IMR-90 (cell line): ENCODE results near the gene KY. TPM values are rescaled to one million over a fixed set of nuclear protein-coding genes. Genes with fewer than 3 reads are reported as not detected.

ENCODE experiments used
- ATAC-seq: fragments of 200-7000 bp; cut with Tn5 transposase; 2 replicates; pipeline ENCODE4 v1.9.1; 2020; ENCODE audit warnings: low read depth, mild to moderate bottlenecking, moderate library complexity
- BruUV-seq: library from RNA; stranded (reverse); fragments of 400-500 nt; replicated peaks from 2 replicates; lab custom pipeline; 2021; lab: Mats Ljungman, UMichigan
- CTCF ChIA-PET: fragments of 300-600 bp; formaldehyde crosslinking; extraction: SDS; loops from one replicate; lab custom pipeline; 2021; ENCODE audit warnings: antibody characterized with exemption; lab: Yijun Ruan, JAX
- POLR2A ChIA-PET: fragments of 300-600 bp; sonication (Branson Sonifier 250); formaldehyde crosslinking; loops from one replicate; lab custom pipeline; 2022; ENCODE audit warnings: antibody characterized with exemption; ENCODE audit not compliant: unreplicated experiment; lab: Charles Lee
- DNase-seq: peaks from one replicate; pipeline ENCODE4 v3.0.0; 2013
- H2AFZ ChIP-seq: replicated peaks from 2 replicates; pipeline ENCODE3; 2013; ENCODE audit warnings: low read length, mild to moderate bottlenecking; ENCODE audit not compliant: poor library complexity
- H2AK5ac ChIP-seq: 2 replicates; pipeline ENCODE4 v1.6.1; 2013; ENCODE audit warnings: low read depth, low read length, inconsistent platforms
- H2AK9ac ChIP-seq: replicated peaks from 2 replicates; pipeline ENCODE3; 2013; ENCODE audit warnings: mild to moderate bottlenecking, low read depth, low read length, moderate library complexity; ENCODE audit not compliant: poor library complexity
- H2BK120ac ChIP-seq: 2 replicates; pipeline ENCODE4 v1.6.1; 2013; ENCODE audit warnings: low read depth, low read length, inconsistent platforms
- H2BK15ac ChIP-seq: 3 replicates; pipeline ENCODE4 v1.6.1; 2013; ENCODE audit warnings: low read depth, low read length, inconsistent platforms
- H2BK20ac ChIP-seq: 2 replicates; pipeline ENCODE4 v1.6.1; 2013; ENCODE audit warnings: low read depth, mild to moderate bottlenecking, inconsistent platforms, low read length, moderate library complexity
- H2BK5ac ChIP-seq: 2 replicates; pipeline ENCODE4 v1.6.1; 2013; ENCODE audit warnings: mild to moderate bottlenecking, low read depth, low read length, inconsistent platforms; ENCODE audit not compliant: poor library complexity, severe bottlenecking
- H3K14ac ChIP-seq: replicated peaks from 2 replicates; pipeline ENCODE4 v1.6.1; 2013; ENCODE audit warnings: low read depth, low read length, inconsistent platforms
- H3K18ac ChIP-seq: 2 replicates; pipeline ENCODE4 v1.6.1; 2013; ENCODE audit warnings: low read depth, low read length, control low read depth
- H3K23ac ChIP-seq: 2 replicates; pipeline ENCODE4 v1.6.1; 2013; ENCODE audit warnings: low read depth, low read length, inconsistent platforms
- H3K27ac ChIP-seq: 2 replicates; pipeline ENCODE4 v1.5.1; 2013; ENCODE audit warnings: mild to moderate bottlenecking, control low read depth, low read length; ENCODE audit not compliant: insufficient read depth
- H3K27me3 ChIP-seq: 2 replicates; pipeline ENCODE4 v1.6.1; 2013; ENCODE audit warnings: low read length; ENCODE audit not compliant: control insufficient read depth, insufficient read depth
- H3K36me3 ChIP-seq: 2 replicates; pipeline ENCODE4 v1.6.1; 2013; ENCODE audit warnings: low read length, mixed read lengths; ENCODE audit not compliant: control insufficient read depth, insufficient read depth
- H3K4ac ChIP-seq: 2 replicates; pipeline ENCODE4 v1.6.1; 2013; ENCODE audit warnings: low read depth, low read length, inconsistent platforms
- H3K4me1 ChIP-seq: 2 replicates; pipeline ENCODE4 v1.6.1; 2013; ENCODE audit warnings: low read length, mixed read lengths; ENCODE audit not compliant: control insufficient read depth, insufficient read depth
- H3K4me2 ChIP-seq: 2 replicates; pipeline ENCODE4 v1.6.1; 2013; ENCODE audit warnings: low read depth, mild to moderate bottlenecking, control low read depth, low read length, moderate library complexity
- H3K4me3 ChIP-seq: 2 replicates; pipeline ENCODE4 v1.5.1; 2013; ENCODE audit warnings: low read depth, mild to moderate bottlenecking, control low read depth, low read length, moderate library complexity; ENCODE audit not compliant: insufficient read depth
- H3K56ac ChIP-seq: 2 replicates; pipeline ENCODE4 v1.6.1; 2013; ENCODE audit warnings: low read length, inconsistent platforms; ENCODE audit not compliant: insufficient read depth; ENCODE audit errors: extremely low read depth
- H3K79me1 ChIP-seq, 2 experiments: 2 replicates each; pipeline ENCODE4 v1.6.1; 2013; ENCODE audit warnings: low read length in 2 of 2, inconsistent platforms in 1 of 2, low read depth in 1 of 2
- H3K9ac ChIP-seq: 2 replicates; pipeline ENCODE4 v1.6.1; 2013; ENCODE audit warnings: low read depth, low read length, control low read depth
- H3K9me1 ChIP-seq: 2 replicates; pipeline ENCODE4 v1.6.1; 2013; ENCODE audit warnings: low read length, inconsistent platforms; ENCODE audit not compliant: insufficient read depth
- H3K9me3 ChIP-seq: 2 replicates; pipeline ENCODE4 v1.6.1; 2013; ENCODE audit warnings: low read length; ENCODE audit not compliant: control insufficient read depth, insufficient read depth
- H4K20me1 ChIP-seq: 2 replicates; pipeline ENCODE4 v1.6.1; 2013; ENCODE audit warnings: low read length, inconsistent platforms; ENCODE audit not compliant: insufficient read depth
- H4K5ac ChIP-seq: 2 replicates; pipeline ENCODE4 v1.6.1; 2013; ENCODE audit warnings: mild to moderate bottlenecking, low read depth, low read length, control low read depth
- H4K8ac ChIP-seq, 2 experiments: 2 replicates each; pipeline ENCODE4 v1.6.1; 2013; ENCODE audit warnings: low read depth in 2 of 2, low read length in 2 of 2, control low read depth in 1 of 2, inconsistent platforms in 1 of 2
- H4K91ac ChIP-seq: 2 replicates; pipeline ENCODE4 v1.6.1; 2013; ENCODE audit warnings: low read depth, low read length, inconsistent platforms; ENCODE audit not compliant: insufficient read depth
- BHLHE40 ChIP-seq: fragments of 150-350 bp; IDR thresholded peaks from 2 replicates; pipeline ENCODE4 v1.6.1; 2016; ENCODE audit warnings: mild to moderate bottlenecking, low read depth, low read length
- CEBPB ChIP-seq: IDR thresholded peaks from 2 replicates; pipeline ENCODE4 v1.6.1; 2012; ENCODE audit warnings: low read depth, low read length, improper control_type of control experiment
- CHD1 ChIP-seq: IDR thresholded peaks from 2 replicates; pipeline ENCODE4 v1.6.1; 2012; ENCODE audit warnings: low read depth, low read length, improper control_type of control experiment
- CTCF ChIP-seq: conservative IDR thresholded peaks from 2 replicates; pipeline ENCODE4 v1.5.1; 2012; ENCODE audit warnings: mild to moderate bottlenecking, low read depth, low read length, improper control_type of control experiment
- FOS ChIP-seq: fragments of 150-350 bp; IDR thresholded peaks from 2 replicates; pipeline ENCODE4 v1.6.1; 2016; ENCODE audit warnings: low read depth, low read length
- MAFK ChIP-seq: IDR thresholded peaks from 2 replicates; pipeline ENCODE4 v1.6.1; 2012; ENCODE audit warnings: low read depth, low read length, improper control_type of control experiment
- MAZ ChIP-seq: IDR thresholded peaks from 2 replicates; pipeline ENCODE4 v1.6.1; 2012; ENCODE audit warnings: low read depth, mild to moderate bottlenecking, low read length, improper control_type of control experiment, moderate library complexity, borderline replicate concordance
- MXI1 ChIP-seq: IDR thresholded peaks from 2 replicates; pipeline ENCODE4 v1.6.1; 2012; ENCODE audit warnings: low read depth, mild to moderate bottlenecking, low read length, moderate library complexity, borderline replicate concordance
- NFE2L2 ChIP-seq: fragments of 150-350 bp; IDR thresholded peaks from 2 replicates; pipeline ENCODE4 v1.6.1; 2016; ENCODE audit warnings: low read depth, mild to moderate bottlenecking, low read length
- POLR2A ChIP-seq: IDR thresholded peaks from 2 replicates; pipeline ENCODE4 v1.6.1; 2012; ENCODE audit warnings: mild to moderate bottlenecking, low read depth, low read length
- RAD21 ChIP-seq: IDR thresholded peaks from 2 replicates; pipeline ENCODE4 v1.6.1; 2012; ENCODE audit warnings: low read length, improper control_type of control experiment
- RCOR1 ChIP-seq: IDR thresholded peaks from 2 replicates; pipeline ENCODE4 v1.6.1; 2012; ENCODE audit warnings: mild to moderate bottlenecking, low read length, improper control_type of control experiment; ENCODE audit not compliant: insufficient replicate concordance
- RFX5 ChIP-seq: IDR thresholded peaks from 2 replicates; pipeline ENCODE4 v1.8.0; 2012; ENCODE audit warnings: low read depth, mild to moderate bottlenecking, low read length, moderate library complexity
- SMC3 ChIP-seq: fragments of 150-350 bp; IDR thresholded peaks from 2 replicates; pipeline ENCODE4 v1.6.1; 2016; ENCODE audit warnings: low read depth, mild to moderate bottlenecking, antibody characterized with exemption, low read length, moderate library complexity
- WGBS, 2 experiments: methylation state at CpG; one replicate each; pipeline versions ENCODE4 v1.1.5 to v1.1.7; 2013; ENCODE audit warnings: missing lambda C conversion rate in 2 of 2; ENCODE audit not compliant: insufficient read length in 1 of 2; ENCODE audit errors: extremely low coverage in 2 of 2; 5-methylcytosine and 5-hydroxymethylcytosine counted together
- dilution Hi-C: fragments of 300-500 bp; cut with HindIII; formaldehyde crosslinking; loops from one replicate; pipeline ENCODE4 v1.14.3; 2018; ENCODE audit warnings: low sequenced_read_pairs; ENCODE audit not compliant: unreplicated experiment
- in situ Hi-C: fragments of 300-500 bp; cut with MboI; formaldehyde crosslinking; loops from 3 replicates; pipeline ENCODE4 v1.14.3; 2019; ENCODE audit warnings: low sequenced_read_pairs, inconsistent platforms, mixed read lengths
- intact Hi-C: fragments of 100-400 bp; cut with micrococcal nuclease; formaldehyde crosslinking; loops from 2 replicates; pipeline ENCODE4 v1.10.0; 2022
- polyA plus RNA-seq, 3 experiments: library from polyadenylated mRNA; depleted of rRNA; stranded (reverse); fragments of >200 nt; gene quantifications; 2 replicates each; pipeline ENCODE4 v1.2.3, GENCODE V29; 2012; ENCODE audit warnings: low replicate concordance in 1 of 3
- total RNA-seq: library from RNA; depleted of rRNA; stranded (reverse); fragments of >200 nt; gene quantifications from 2 replicates; pipeline ENCODE4 v1.2.3, GENCODE V29; 2012
- TF ChIP-seq, protein P1 (sequence below): fragments of 150-350 bp; IDR thresholded peaks from 2 replicates; pipeline ENCODE4 v1.6.1; 2016; ENCODE audit warnings: low read depth, mild to moderate bottlenecking, low read length, moderate library complexity, borderline replicate concordance
- TF ChIP-seq, protein P2 (sequence below): fragments of 150-350 bp; IDR thresholded peaks from 2 replicates; pipeline ENCODE4 v1.6.1; 2017; ENCODE audit warnings: mild to moderate bottlenecking, antibody characterized with exemption, low read length, low read depth

Gene KY
- total and polyA plus RNA-seq, 2 of the 4 experiments (the other 2 are of a cell fraction), result under 0.01 to 0.09 TPM

DNA sequence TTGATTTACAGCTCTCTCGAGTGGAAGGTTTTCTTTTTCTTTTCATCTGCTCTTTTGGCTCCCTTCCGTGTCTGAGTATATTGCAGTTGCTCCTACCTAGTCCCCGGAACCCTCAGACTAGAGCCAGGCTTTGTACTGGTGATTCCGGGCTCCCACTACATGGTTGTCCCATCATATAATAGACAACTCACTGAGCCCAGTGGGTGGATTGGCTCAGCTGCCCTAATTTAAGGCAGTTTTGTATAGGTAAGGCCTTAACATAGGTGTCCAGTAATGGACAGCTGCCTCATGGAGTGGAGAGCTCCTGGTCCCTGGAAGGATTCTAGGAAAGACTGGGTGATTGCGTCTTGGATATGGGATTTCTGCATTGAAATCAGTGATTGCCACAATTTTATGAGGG, 58.0 kb downstream of the KY start:
- Histone ChIP-seq H3K4me3 (no peak overlapping the region), H3K4ac (no peak overlapping the region), H3K27ac (no peak overlapping the region), H3K18ac (no peak overlapping the region), H3K4me1 (no peaks in the 10 kb centered on the region), H3K23ac (no peak overlapping the region), H3K56ac (no peak overlapping the region), H4K20me1 (no peaks in the 10 kb centered on the region), H4K5ac (no peak overlapping the region), H2BK5ac (no peak overlapping the region), H2BK15ac (no peak overlapping the region), H2BK120ac (no peak overlapping the region), H3K36me3 (no peaks in the 10 kb centered on the region), H4K91ac (no peak overlapping the region), H3K9me1 (peaks cover 2% of the 10 kb centered on the region; the same call in 1 of the 2 replicates), H3K27me3 (peaks cover 9% of the 10 kb centered on the region), H2BK20ac (no peak overlapping the region), H3K14ac (no peak overlapping the region), H2AFZ (no peak overlapping the region), H3K9ac (no peak overlapping the region), H2AK5ac (no peak overlapping the region), H3K9me3 (no peaks in the 10 kb centered on the region), H3K79me1 (no peaks in the 10 kb centered on the region), H2AK9ac (no peak overlapping the region), H3K4me2 (no peak overlapping the region), H4K8ac (no peak overlapping the region)
- POLR2A ChIA-PET, result no interaction called here
- WGBS, 2 experiments, result no CpG with 5 or more reads among the region's 5 CpGs
- intact Hi-C loops (no loop called here), in situ Hi-C loops (no loop called here), dilution Hi-C loops (no loop called here)
- CTCF ChIA-PET, result no interaction called here
- no TSS peak for BruUV-seq
- no peak for ATAC-seq
- DNase-seq, result no peak
- TF ChIP-seq SMC3 (no peak), POLR2A (no peak), CTCF (no peak), RCOR1 (no peak), FOS (no peak), NFE2L2 (no peak), MXI1 (no peak), MAZ (no peak), RFX5 (no peak), BHLHE40 (no peak), CHD1 (no peak), MAFK (no peak), CEBPB (no peak), RAD21 (no peak)
- TF ChIP-seq, protein P1, sequence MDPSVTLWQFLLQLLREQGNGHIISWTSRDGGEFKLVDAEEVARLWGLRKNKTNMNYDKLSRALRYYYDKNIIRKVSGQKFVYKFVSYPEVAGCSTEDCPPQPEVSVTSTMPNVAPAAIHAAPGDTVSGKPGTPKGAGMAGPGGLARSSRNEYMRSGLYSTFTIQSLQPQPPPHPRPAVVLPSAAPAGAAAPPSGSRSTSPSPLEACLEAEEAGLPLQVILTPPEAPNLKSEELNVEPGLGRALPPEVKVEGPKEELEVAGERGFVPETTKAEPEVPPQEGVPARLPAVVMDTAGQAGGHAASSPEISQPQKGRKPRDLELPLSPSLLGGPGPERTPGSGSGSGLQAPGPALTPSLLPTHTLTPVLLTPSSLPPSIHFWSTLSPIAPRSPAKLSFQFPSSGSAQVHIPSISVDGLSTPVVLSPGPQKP, result no peak
- TF ChIP-seq, protein P2, sequence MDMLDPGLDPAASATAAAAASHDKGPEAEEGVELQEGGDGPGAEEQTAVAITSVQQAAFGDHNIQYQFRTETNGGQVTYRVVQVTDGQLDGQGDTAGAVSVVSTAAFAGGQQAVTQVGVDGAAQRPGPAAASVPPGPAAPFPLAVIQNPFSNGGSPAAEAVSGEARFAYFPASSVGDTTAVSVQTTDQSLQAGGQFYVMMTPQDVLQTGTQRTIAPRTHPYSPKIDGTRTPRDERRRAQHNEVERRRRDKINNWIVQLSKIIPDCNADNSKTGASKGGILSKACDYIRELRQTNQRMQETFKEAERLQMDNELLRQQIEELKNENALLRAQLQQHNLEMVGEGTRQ, result no peak
